ENCODE results near the gene CLCN5. TPM values are rescaled to one million over a fixed set of nuclear protein-coding genes. Genes with fewer than 3 reads are reported as not detected.

CLCN5 gene
- total and polyA plus RNA-seq, 2 of the 13 experiments (the other 11 are each of a cell fraction or from before 2014, with no cell fraction given): 7.8 to 27.3 TPM

DNA sequence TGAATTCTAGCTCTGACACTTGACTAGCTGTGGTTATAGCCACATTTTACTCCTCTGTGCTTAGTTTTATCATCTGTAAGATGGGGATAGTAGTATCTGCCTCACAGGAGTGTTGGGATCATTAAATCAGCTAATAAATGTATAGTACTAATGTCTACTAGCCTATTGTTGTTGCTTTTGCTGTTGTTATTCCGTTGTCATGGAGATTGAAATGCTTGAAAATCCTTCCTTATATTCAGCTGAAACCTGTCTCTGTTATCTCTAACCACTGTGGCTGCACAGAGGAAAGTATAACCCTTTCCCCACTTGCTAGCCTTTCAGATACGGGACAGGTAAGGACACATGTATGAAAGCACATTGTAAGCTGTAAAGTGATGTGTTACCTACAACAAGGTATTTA is 33.9 kb downstream of the CLCN5 start:
- TF ChIP-seq, protein P1, sequence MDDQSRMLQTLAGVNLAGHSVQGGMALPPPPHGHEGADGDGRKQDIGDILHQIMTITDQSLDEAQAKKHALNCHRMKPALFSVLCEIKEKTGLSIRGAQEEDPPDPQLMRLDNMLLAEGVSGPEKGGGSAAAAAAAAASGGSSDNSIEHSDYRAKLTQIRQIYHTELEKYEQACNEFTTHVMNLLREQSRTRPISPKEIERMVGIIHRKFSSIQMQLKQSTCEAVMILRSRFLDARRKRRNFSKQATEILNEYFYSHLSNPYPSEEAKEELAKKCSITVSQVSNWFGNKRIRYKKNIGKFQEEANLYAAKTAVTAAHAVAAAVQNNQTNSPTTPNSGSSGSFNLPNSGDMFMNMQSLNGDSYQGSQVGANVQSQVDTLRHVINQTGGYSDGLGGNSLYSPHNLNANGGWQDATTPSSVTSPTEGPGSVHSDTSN (CRISPR knock-in tag; IDR thresholded peaks at IDR 0.05; ENCODE audit: borderline replicate concordance): no peak
- no peak for TF ChIP-seq BHLHE40 (IDR thresholded peaks at IDR 0.05; ENCODE audit: low read length)
- TF ChIP-seq ZNF670 (CRISPR knock-in tag; IDR thresholded peaks at IDR 0.05; ENCODE audit: borderline replicate concordance): no peak
- no peak for TF ChIP-seq ZNF44 (CRISPR knock-in tag; IDR thresholded peaks at IDR 0.05)
- TF ChIP-seq ZNF720 (CRISPR knock-in tag; IDR thresholded peaks at IDR 0.05): no peak
- no peak for TF ChIP-seq ATM (IDR thresholded peaks at IDR 0.05; ENCODE audit: borderline replicate concordance)
- TF ChIP-seq PAF1 (CRISPR knock-in tag; IDR thresholded peaks at IDR 0.05): no peak
- TF ChIP-seq ZNF883 (CRISPR knock-in tag; IDR thresholded peaks at IDR 0.05; ENCODE audit: not compliant biosample characterization): no peak
- TF ChIP-seq, protein P2, sequence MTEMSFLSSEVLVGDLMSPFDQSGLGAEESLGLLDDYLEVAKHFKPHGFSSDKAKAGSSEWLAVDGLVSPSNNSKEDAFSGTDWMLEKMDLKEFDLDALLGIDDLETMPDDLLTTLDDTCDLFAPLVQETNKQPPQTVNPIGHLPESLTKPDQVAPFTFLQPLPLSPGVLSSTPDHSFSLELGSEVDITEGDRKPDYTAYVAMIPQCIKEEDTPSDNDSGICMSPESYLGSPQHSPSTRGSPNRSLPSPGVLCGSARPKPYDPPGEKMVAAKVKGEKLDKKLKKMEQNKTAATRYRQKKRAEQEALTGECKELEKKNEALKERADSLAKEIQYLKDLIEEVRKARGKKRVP (CRISPR knock-in tag; IDR thresholded peaks at IDR 0.05): no peak
- TF ChIP-seq, protein P3, sequence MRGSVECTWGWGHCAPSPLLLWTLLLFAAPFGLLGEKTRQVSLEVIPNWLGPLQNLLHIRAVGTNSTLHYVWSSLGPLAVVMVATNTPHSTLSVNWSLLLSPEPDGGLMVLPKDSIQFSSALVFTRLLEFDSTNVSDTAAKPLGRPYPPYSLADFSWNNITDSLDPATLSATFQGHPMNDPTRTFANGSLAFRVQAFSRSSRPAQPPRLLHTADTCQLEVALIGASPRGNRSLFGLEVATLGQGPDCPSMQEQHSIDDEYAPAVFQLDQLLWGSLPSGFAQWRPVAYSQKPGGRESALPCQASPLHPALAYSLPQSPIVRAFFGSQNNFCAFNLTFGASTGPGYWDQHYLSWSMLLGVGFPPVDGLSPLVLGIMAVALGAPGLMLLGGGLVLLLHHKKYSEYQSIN (CRISPR knock-in tag; IDR thresholded peaks at IDR 0.05; ENCODE audit: borderline replicate concordance): no peak
- no peak for TF ChIP-seq ZFP36 (IDR thresholded peaks at IDR 0.05; ENCODE audit: borderline replicate concordance, low read depth, low read length, partially characterized antibody)
- TF ChIP-seq JDP2 (CRISPR knock-in tag; IDR thresholded peaks at IDR 0.05; ENCODE audit: borderline replicate concordance): no peak
- TF ChIP-seq CREB1 (IDR thresholded peaks at IDR 0.05): no peak
- TF ChIP-seq CREB1 (CRISPR knock-in tag; IDR thresholded peaks at IDR 0.05): no peak
- no peak for TF ChIP-seq KDM5A (IDR thresholded peaks at IDR 0.05; ENCODE audit: borderline replicate concordance, low read length)
- no peak for TF ChIP-seq ZNF747 (CRISPR knock-in tag; IDR thresholded peaks at IDR 0.05; ENCODE audit: borderline replicate concordance)
- TF ChIP-seq ZNF678 (CRISPR knock-in tag; IDR thresholded peaks at IDR 0.05): no peak
- POLR2A ChIA-PET: no interaction called here

More for the DNA sequence above, 33.9 kb downstream of the CLCN5 start:
- no peaks in the 10 kb centered on the region for H3K36me3 ChIP-seq (replicated peaks in 1 of 2; ENCODE audit: control insufficient read depth in 1 of 2, insufficient read depth in 2 of 2, low read length in 2 of 2)
- no peaks in the 10 kb centered on the region for H3K79me2 ChIP-seq (ENCODE audit: insufficient read depth, low read length)
- DNase-seq (ENCODE audit: low spot score): no peak
- no TSS peak for BruUV-seq (replicated peaks)
- WGBS (ENCODE audit: low lambda C conversion rate): 73% methylated on average over 2 of the region's 2 CpGs
- H3K27ac ChIP-seq (ENCODE audit: extremely low read length, insufficient read depth, low read length): no peak overlapping the region
- intact Hi-C loops (cut with micrococcal nuclease; ENCODE audit: unreplicated experiment): no loop called here
- H3K4me3 ChIP-seq (replicated peaks in 1 of 3; ENCODE audit: insufficient read depth in 1 of 3, low read depth in 2 of 3, low read length in 3 of 3): no peak overlapping the region
- in situ Hi-C loops (cut with HindIII; ENCODE audit: extremely low pct_ligation_motif_present, low pct_unique_long_range_greater_than_20kb): no loop called here
- H4K20me1 ChIP-seq (ENCODE audit: insufficient read depth, low read length): no peaks in the 10 kb centered on the region
- no peaks in the 10 kb centered on the region for H3K9me3 ChIP-seq (ENCODE audit: low read length)
- no peaks in the 10 kb centered on the region for H3K27me3 ChIP-seq (ENCODE audit: control insufficient read depth in 1 of 2, insufficient read depth in 2 of 2, low read length in 2 of 2)
- no peak for ATAC-seq
- CTCF ChIA-PET (ENCODE audit: low intra/inter-chr PET ratio, low total read pairs): no interaction called here
- FAIRE-seq: no peak
- no peaks in the 10 kb centered on the region for H3K4me1 ChIP-seq (ENCODE audit: insufficient read depth, low read length)
- H3K9ac ChIP-seq (ENCODE audit: insufficient read depth, low read depth, low read length): no peak overlapping the region
- no peak overlapping the region for H2AFZ ChIP-seq (ENCODE audit: low read length)
- H3K4me2 ChIP-seq (ENCODE audit: low read depth, low read length): no peak overlapping the region
